Stimulated activated CD8-positive, alpha-beta memory T cell treated with anti-CD3 and anti-CD28 coated beads, Interleukin-2, amount 100 ng/mL, for 1 hour (primary cell): ENCODE measurements around the gene OSBPL2.

Experiments
- DNase-seq, 2 donors: peaks; one replicate each; pipeline ENCODE4 v3.0.0-alpha.2; 2020; ENCODE audit warnings: low read depth in 2 of 2

Gene OSBPL2

GRCh38 chr20:62326959-62327725, 88.8 kb downstream of the OSBPL2 start:
- no peak for DNase-seq

GRCh38 chr20:62327726-62328495, 89.6 kb downstream of the OSBPL2 start:
- no peak for DNase-seq

GRCh38 chr20:62328684-62329388, 90.5 kb downstream of the OSBPL2 start:
- DNase-seq: no peak

GRCh38 chr20:62329389-62330377, 91.4 kb downstream of the OSBPL2 start:
- no peak for DNase-seq

GRCh38 chr20:62330576-62331317, 92.4 kb downstream of the OSBPL2 start:
- no peak for DNase-seq

- DNase-seq: no peak
Measured at GRCh38 chr20:62331347-62331746, 93.0 kb downstream of the OSBPL2 start.

- no peak for DNase-seq
Measured at GRCh38 chr20:62332421-62332820, 94.1 kb downstream of the OSBPL2 start.

GRCh38 chr20:62332989-62333819, 94.9 kb downstream of the OSBPL2 start:
- no peak for DNase-seq

GRCh38 chr20:62333820-62334595, 95.7 kb downstream of the OSBPL2 start:
- DNase-seq: no peak

GRCh38 chr20:62334881-62335280, 96.6 kb downstream of the OSBPL2 start:
- DNase-seq: no peak

GRCh38 chr20:62335532-62335931, 97.2 kb downstream of the OSBPL2 start:
- DNase-seq: no peak

GRCh38 chr20:62336329-62336728, 98.0 kb downstream of the OSBPL2 start:
- no peak for DNase-seq

GRCh38 chr20:62336775-62337557, 98.6 kb downstream of the OSBPL2 start:
- DNase-seq: no peak

- DNase-seq: no peak
Measured at GRCh38 chr20:62337558-62338293, 99.4 kb downstream of the OSBPL2 start.

GRCh38 chr20:62338294-62338620, 99.9 kb downstream of the OSBPL2 start:
- DNase-seq: no peak

GRCh38 chr20:62339647-62340062, 101.3 kb downstream of the OSBPL2 start:
- DNase-seq: no peak

GRCh38 chr20:62342910-62343309, 104.6 kb downstream of the OSBPL2 start:
- no peak for DNase-seq

- no peak for DNase-seq
Measured at GRCh38 chr20:62344092-62344491, 105.8 kb downstream of the OSBPL2 start.
